Mesothelial cell of epicardium (in vitro differentiated cells): ENCODE measurements around the gene FAM3C. TPM values are rescaled to one million over a fixed set of nuclear protein-coding genes. Genes with fewer than 3 reads are reported as not detected.
"Not testable (repeated sequence)": the region's sequence is repeated elsewhere in the genome, so short reads cannot be mapped to it uniquely, and the experiment has no call there.

ENCODE experiments used
- DNase-seq, 2 experiments: peaks; one replicate each; pipeline ENCODE4 v3.0.0; 2021; ENCODE audit warnings: low spot score in 2 of 2; ENCODE audit not compliant: unreplicated experiment in 2 of 2
- H3K27ac Mint-ChIP-seq: 2 replicates; pipeline ENCODE4 v1.8.0; 2021; ENCODE audit warnings: mixed read lengths
- H3K27me3 Mint-ChIP-seq: 2 replicates; pipeline ENCODE4 v1.8.0; 2021; ENCODE audit warnings: low read depth, mixed read lengths
- H3K36me3 Mint-ChIP-seq: 2 replicates; pipeline ENCODE4 v1.8.0; 2021; ENCODE audit warnings: mixed read lengths
- H3K4me1 Mint-ChIP-seq: 2 replicates; pipeline ENCODE4 v1.8.0; 2021; ENCODE audit warnings: mixed read lengths
- H3K4me3 Mint-ChIP-seq: 2 replicates; pipeline ENCODE4 v1.8.0; 2021; ENCODE audit warnings: mild to moderate bottlenecking, moderate library complexity, mixed read lengths
- H3K9me3 Mint-ChIP-seq: 2 replicates; pipeline ENCODE4 v1.8.0; 2021; ENCODE audit warnings: mixed read lengths
- CTCF ChIP-seq: fragments of 200-600 bp; sonication (generic); IDR thresholded peaks from one replicate; pipeline ENCODE4 v1.5.0; 2021; ENCODE audit warnings: antibody characterized with exemption; ENCODE audit not compliant: unreplicated experiment
- total RNA-seq: library from RNA; stranded (reverse); gene quantifications from 3 replicates; pipeline ENCODE4 v1.2.1, GENCODE V29; 2021

Gene FAM3C
- 76.4 to 82.7 TPM (median 78.2 TPM) in 3 replicates for total RNA-seq

GRCh38 chr7:121395961-121396757, at the start of gene FAM3C:
FAM3C (minus strand) TSS chr7:121396308; CDS start chr7:121382969, 13,339 bp downstream.
- TF ChIP-seq CTCF: peak; percentile 98
- peaks cover 18% of the 10 kb centered on the region for H3K36me3 Mint-ChIP-seq
- H3K4me1 Mint-ChIP-seq: peaks cover 28% of the 10 kb centered on the region
- H3K4me3 Mint-ChIP-seq: peak within 1 kb of the TSS; percentile 91
- DNase-seq: peak; percentile 85 to 92
- no peaks in the 10 kb centered on the region for H3K27me3 Mint-ChIP-seq
- peak within 1 kb of the TSS; percentile 93 for H3K27ac Mint-ChIP-seq
- H3K9me3 Mint-ChIP-seq: peaks cover 9% of the 10 kb centered on the region

- TF ChIP-seq CTCF: no peak
- no peak for DNase-seq
- Mint-ChIP-seq H3K4me1 (peaks cover 31% of the 10 kb centered on the region), H3K9me3 (peaks cover 14% of the 10 kb centered on the region), H3K4me3 (no peak overlapping the region), H3K27me3 (no peaks in the 10 kb centered on the region), H3K36me3 (peaks cover 18% of the 10 kb centered on the region), H3K27ac (no peak overlapping the region)
Measured at GRCh38 chr7:121442845-121443244, 46.7 kb upstream of the FAM3C start.

- H3K4me3 Mint-ChIP-seq: no peak overlapping the region
- H3K36me3 Mint-ChIP-seq: peaks cover 18% of the 10 kb centered on the region
- DNase-seq: no peak
- no peaks in the 10 kb centered on the region for H3K27me3 Mint-ChIP-seq
- peak overlapping the region; percentile 6 for H3K27ac Mint-ChIP-seq
- no peak for TF ChIP-seq CTCF
- peaks cover 23% of the 10 kb centered on the region for H3K4me1 Mint-ChIP-seq
- H3K9me3 Mint-ChIP-seq: peaks cover 14% of the 10 kb centered on the region
Measured at GRCh38 chr7:121440857-121441503, 44.9 kb upstream of the FAM3C start.

GRCh38 chr7:121438043-121438955, 42.2 kb upstream of the FAM3C start:
- H3K4me3 Mint-ChIP-seq: peak overlapping the region; percentile 62
- peaks cover 23% of the 10 kb centered on the region for H3K4me1 Mint-ChIP-seq
- peak; percentile 46 to 82 for DNase-seq
- peaks cover 14% of the 10 kb centered on the region for H3K9me3 Mint-ChIP-seq
- H3K36me3 Mint-ChIP-seq: peaks cover 18% of the 10 kb centered on the region
- H3K27ac Mint-ChIP-seq: peak overlapping the region; percentile 99
- H3K27me3 Mint-ChIP-seq: not testable (repeated sequence)

GRCh38 chr7:121437470-121437869, 41.4 kb upstream of the FAM3C start:
- Mint-ChIP-seq H3K4me3 (no peak overlapping the region), H3K27me3 (no peaks in the 10 kb centered on the region), H3K36me3 (peaks cover 18% of the 10 kb centered on the region), H3K27ac (peak overlapping the region; percentile 99), H3K4me1 (peaks cover 23% of the 10 kb centered on the region), H3K9me3 (peaks cover 20% of the 10 kb centered on the region)
- no peak for DNase-seq
- no peak for TF ChIP-seq CTCF
